HK-2 (cell line): ENCODE measurements around the gene DDR1.
"Not testable (repeated sequence)": the region's sequence is repeated elsewhere in the genome, so short reads cannot be mapped to it uniquely, and the experiment has no call there.

Source experiments
- DNase-seq: peaks from one replicate; pipeline ENCODE4 v3.0.0-alpha.2; 2018; ENCODE audit not compliant: unreplicated experiment

Gene DDR1

GRCh38 chr6:30917487-30917886 lies 33.2 kb downstream of the DDR1 start:
- DNase-seq = no peak

- DNase-seq = no peak
Measured at GRCh38 chr6:30918670-30919069, 34.4 kb downstream of the DDR1 start.

GRCh38 chr6:30922447-30922852 lies 38.1 kb downstream of the DDR1 start:
- no peak for DNase-seq

- not testable (repeated sequence) for DNase-seq
Measured at GRCh38 chr6:30924040-30924627, 39.8 kb downstream of the DDR1 start.

GRCh38 chr6:30926644-30927043 lies 42.3 kb downstream of the DDR1 start:
- peak; percentile 68 for DNase-seq

- DNase-seq = not testable (repeated sequence)
Measured at GRCh38 chr6:30927080-30927479, 42.8 kb downstream of the DDR1 start.

- no peak for DNase-seq
Measured at GRCh38 chr6:30928677-30929076, 44.4 kb downstream of the DDR1 start.

- DNase-seq = no peak
Measured at GRCh38 chr6:30930506-30930905, 46.2 kb downstream of the DDR1 start.

GRCh38 chr6:30931272-30931671 lies 47.0 kb downstream of the DDR1 start:
- no peak for DNase-seq

- DNase-seq = no peak
Measured at GRCh38 chr6:30931969-30932645, 47.8 kb downstream of the DDR1 start, which contains the start of gene SFTA2. Gene SFTA2 (minus strand): TSS chr6:30932170. CDS start chr6:30932096, 74 bp downstream.

- no peak for DNase-seq
Measured at GRCh38 chr6:30932665-30933365, 48.5 kb downstream of the DDR1 start.

GRCh38 chr6:30935018-30935417 lies 50.7 kb downstream of the DDR1 start:
- DNase-seq = no peak

GRCh38 chr6:30937265-30937664 lies 52.9 kb downstream of the DDR1 start:
- no peak for DNase-seq

GRCh38 chr6:30938730-30939129 lies 54.4 kb downstream of the DDR1 start:
- no peak for DNase-seq

GRCh38 chr6:30939473-30939872 lies 55.2 kb downstream of the DDR1 start:
- no peak for DNase-seq

- DNase-seq = no peak
Measured at GRCh38 chr6:30940361-30940986, 56.2 kb downstream of the DDR1 start, which contains the start of gene MUCL3. Gene MUCL3 (plus strand): TSS chr6:30940973. CDS start chr6:30941000, 27 bp downstream.

GRCh38 chr6:30942338-30943060 lies 58.2 kb downstream of the DDR1 start:
- peak; percentile 82 for DNase-seq

- DNase-seq = no peak
Measured at GRCh38 chr6:30944051-30944450, 59.7 kb downstream of the DDR1 start.

- DNase-seq = no peak
Measured at GRCh38 chr6:30945281-30945680, 61.0 kb downstream of the DDR1 start.

- no peak for DNase-seq
Measured at GRCh38 chr6:30947231-30947630, 62.9 kb downstream of the DDR1 start.

GRCh38 chr6:30948811-30949210 lies 64.5 kb downstream of the DDR1 start:
- no peak for DNase-seq
